GM18517 (cell line): ENCODE data around the gene RTP5.
"Not testable (repeated sequence)": the region's sequence is repeated elsewhere in the genome, so short reads cannot be mapped to it uniquely, and the experiment has no call there.

ENCODE experiments used
- ATAC-seq: cut with Tn5 transposase; IDR thresholded peaks from one replicate; pipeline ENCODE4 v1.9.1; 2021; ENCODE audit warnings: mild to moderate bottlenecking, moderate library complexity; ENCODE audit not compliant: unreplicated experiment

The RTP5 gene

GRCh38 chr2:241869087-241869961 lies at the start of gene RTP5:
RTP5 (plus strand) TSS chr2:241869729; CDS start chr2:241869757, 28 bp downstream.
- ATAC-seq: no peak

- ATAC-seq: not testable (repeated sequence)
Measured at GRCh38 chr2:241819947-241820624, 49.4 kb upstream of the RTP5 start.

GRCh38 chr2:241820625-241821384 lies 48.7 kb upstream of the RTP5 start:
- no peak for ATAC-seq

GRCh38 chr2:241821460-241822263 lies 47.9 kb upstream of the RTP5 start:
- no peak for ATAC-seq

GRCh38 chr2:241822264-241822623 lies 47.3 kb upstream of the RTP5 start:
- no peak for ATAC-seq

GRCh38 chr2:241823531-241824437 lies 45.7 kb upstream of the RTP5 start:
- ATAC-seq: not testable (repeated sequence)

GRCh38 chr2:241827394-241827793 lies 42.1 kb upstream of the RTP5 start:
- no peak for ATAC-seq

- no peak for ATAC-seq
Measured at GRCh38 chr2:241833101-241833663, 36.3 kb upstream of the RTP5 start.

GRCh38 chr2:241833756-241834526 lies 35.6 kb upstream of the RTP5 start:
- ATAC-seq: not testable (repeated sequence)

GRCh38 chr2:241834527-241835210 lies 34.9 kb upstream of the RTP5 start:
- no peak for ATAC-seq

GRCh38 chr2:241835611-241836010 lies 33.9 kb upstream of the RTP5 start:
- no peak for ATAC-seq

- no peak for ATAC-seq
Measured at GRCh38 chr2:241836292-241836691, 33.2 kb upstream of the RTP5 start.

GRCh38 chr2:241837197-241837965 lies 32.1 kb upstream of the RTP5 start:
- no peak for ATAC-seq

GRCh38 chr2:241841181-241842066 lies 28.1 kb upstream of the RTP5 start:
- no peak for ATAC-seq

GRCh38 chr2:241842067-241842415 lies 27.5 kb upstream of the RTP5 start:
- ATAC-seq: no peak

- no peak for ATAC-seq
Measured at GRCh38 chr2:241842620-241843211, 26.8 kb upstream of the RTP5 start.
